ENCODE results near the gene NLRC5.

The NLRC5 gene

GRCh38 chr16:57081744-57082143 is 92.4 kb downstream of the NLRC5 start:
- no peak for DNase-seq

- DNase-seq, result no peak
These were observed 93.3 kb downstream of the NLRC5 start for GRCh38 chr16:57082664-57083063.

- DNase-seq, result no peak
These were observed 94.2 kb downstream of the NLRC5 start for GRCh38 chr16:57083485-57084126.

- DNase-seq, result peak; percentile 85 to 87
These were observed 95.0 kb downstream of the NLRC5 start for GRCh38 chr16:57084257-57084770.

GRCh38 chr16:57084996-57085395 is 95.6 kb downstream of the NLRC5 start:
- peak; percentile 72 to 78 for DNase-seq

GRCh38 chr16:57087003-57087402 is 97.6 kb downstream of the NLRC5 start:
- no peak for DNase-seq

- no peak for DNase-seq
These were observed 100.0 kb downstream of the NLRC5 start for GRCh38 chr16:57089406-57089805.

GRCh38 chr16:57091200-57091974 is 102.0 kb downstream of the NLRC5 start:
- peak in 1 of 2 donors; percentile 14 for DNase-seq

- peak; percentile 29 to 46 for DNase-seq
These were observed 102.8 kb downstream of the NLRC5 start, which contains the start of gene CPNE2 for GRCh38 chr16:57091975-57092785. CPNE2 (plus strand) TSS chr16:57092583; CDS start chr16:57110743, 18,160 bp downstream.

GRCh38 chr16:57092786-57093411 is 103.5 kb downstream of the NLRC5 start:
- DNase-seq, result peak; percentile 17 to 39

- DNase-seq, result no peak
These were observed 104.6 kb downstream of the NLRC5 start for GRCh38 chr16:57093666-57094564.

- no peak for DNase-seq
These were observed 105.6 kb downstream of the NLRC5 start for GRCh38 chr16:57094911-57095310.

- no peak for DNase-seq
These were observed 106.8 kb downstream of the NLRC5 start for GRCh38 chr16:57096192-57096591.

- no peak for DNase-seq
These were observed 107.4 kb downstream of the NLRC5 start for GRCh38 chr16:57096793-57097192.

GRCh38 chr16:57098188-57098841 is 109.0 kb downstream of the NLRC5 start:
- no peak for DNase-seq

GRCh38 chr16:57099965-57100364 is 110.6 kb downstream of the NLRC5 start:
- peak in 1 of 2 donors; percentile 28 for DNase-seq

- no peak for DNase-seq
These were observed 111.1 kb downstream of the NLRC5 start for GRCh38 chr16:57100445-57100844.

GRCh38 chr16:57102888-57103851 is 113.8 kb downstream of the NLRC5 start:
- DNase-seq, result no peak

- DNase-seq, result no peak
These were observed 115.3 kb downstream of the NLRC5 start for GRCh38 chr16:57104706-57105105.

GRCh38 chr16:57105184-57105583 is 115.8 kb downstream of the NLRC5 start:
- no peak for DNase-seq

Measured in inflammatory macrophage (primary cell).